ENCODE data around the gene HOXB1.

The HOXB1 gene

GRCh38 chr17:48558057-48558830 lies 27.4 kb upstream of the HOXB1 start:
- DNase-seq (ENCODE audit: low read depth), result no peak
- peak overlapping the region; percentile 20 for H3K4me3 ChIP-seq (ENCODE audit: control insufficient read depth, low read depth, low read length)
- no peak for TF ChIP-seq CTCF (conservative IDR thresholded peaks at IDR 0.05; ENCODE audit: control insufficient read depth, insufficient read depth, low read depth, low read length)

GRCh38 chr17:48556576-48557401 lies 26.0 kb upstream of the HOXB1 start:
- DNase-seq (ENCODE audit: low read depth), result peak; percentile 62
- peak overlapping the region; percentile 15 for H3K4me3 ChIP-seq (ENCODE audit: control insufficient read depth, low read depth, low read length)

GRCh38 chr17:48556229-48556575 lies 25.4 kb upstream of the HOXB1 start:
- H3K4me3 ChIP-seq (ENCODE audit: control insufficient read depth, low read depth, low read length), result no peak overlapping the region

More at GRCh38 chr17:48556576-48557401, 26.0 kb upstream of the HOXB1 start:
- no peak for TF ChIP-seq CTCF (conservative IDR thresholded peaks at IDR 0.05; ENCODE audit: control insufficient read depth, insufficient read depth, low read depth, low read length)

GRCh38 chr17:48555258-48556228 lies 24.7 kb upstream of the HOXB1 start:
- DNase-seq (ENCODE audit: low read depth), result peak; percentile 96
- TF ChIP-seq CTCF (conservative IDR thresholded peaks at IDR 0.05; ENCODE audit: control insufficient read depth, insufficient read depth, low read depth, low read length), result no peak
- H3K4me3 ChIP-seq (ENCODE audit: control insufficient read depth, low read depth, low read length), result peak overlapping the region; percentile 50

More at GRCh38 chr17:48556229-48556575, 25.4 kb upstream of the HOXB1 start:
- no peak for TF ChIP-seq CTCF (conservative IDR thresholded peaks at IDR 0.05; ENCODE audit: control insufficient read depth, insufficient read depth, low read depth, low read length)
- DNase-seq (ENCODE audit: low read depth), result no peak

GRCh38 chr17:48554412-48555257 lies 23.8 kb upstream of the HOXB1 start:
- no peak for TF ChIP-seq CTCF (conservative IDR thresholded peaks at IDR 0.05; ENCODE audit: control insufficient read depth, insufficient read depth, low read depth, low read length)
- H3K4me3 ChIP-seq (ENCODE audit: control insufficient read depth, low read depth, low read length), result peak overlapping the region; percentile 50
- no peak for DNase-seq (ENCODE audit: low read depth)

Data from fibroblast of mammary gland (primary cell).